Endothelial cell of umbilical vein (primary cell): ENCODE results near the gene ZNF526.

Source experiments
- CTCF ChIP-seq, 2 donors: IDR thresholded peaks; 1 replicate in 1 of 2; 2 replicates in 1 of 2; pipeline ENCODE4 v1.5.1; 2011; ENCODE audit warnings: low read length in 2 of 2, mild to moderate bottlenecking in 2 of 2, moderate library complexity in 2 of 2, control low read depth in 1 of 2, inconsistent platforms in 1 of 2, low read depth in 1 of 2; ENCODE audit not compliant: insufficient read depth in 1 of 2; ENCODE audit errors: extremely low read depth in 1 of 2
- EZH2 ChIP-seq: IDR thresholded peaks from 2 replicates; pipeline ENCODE4 v1.6.1; 2012; ENCODE audit warnings: borderline replicate concordance, low read depth, mild to moderate bottlenecking, moderate library complexity, low read length, inconsistent platforms; ENCODE audit not compliant: severe bottlenecking
- FOS ChIP-seq: IDR thresholded peaks from 2 replicates; pipeline ENCODE4 v1.6.1; 2011; ENCODE audit warnings: mild to moderate bottlenecking, low read length, moderate library complexity, borderline replicate concordance; ENCODE audit not compliant: insufficient read depth
- GATA2 ChIP-seq: IDR thresholded peaks from 2 replicates; pipeline ENCODE4 v1.7.0; 2011; ENCODE audit warnings: low read depth, mild to moderate bottlenecking, moderate library complexity, mixed read lengths, low read length; ENCODE audit not compliant: insufficient read length, insufficient read depth
- JUN ChIP-seq: IDR thresholded peaks from 2 replicates; pipeline ENCODE4 v1.6.1; 2011; ENCODE audit warnings: borderline replicate concordance, low read depth; ENCODE audit not compliant: insufficient read length, insufficient read depth
- MAX ChIP-seq: IDR thresholded peaks from 2 replicates; pipeline ENCODE4 v1.6.1; 2011; ENCODE audit not compliant: insufficient read depth, insufficient read length
- POLR2A ChIP-seq: IDR thresholded peaks from 2 replicates; pipeline ENCODE4 v1.6.1; 2012; ENCODE audit warnings: low read depth, mild to moderate bottlenecking, control low read depth, low read length
- POLR2AphosphoS5 ChIP-seq: IDR thresholded peaks from 2 replicates; pipeline ENCODE4 v1.6.1; 2012; ENCODE audit warnings: low read depth, mild to moderate bottlenecking, control low read depth, low read length, moderate library complexity; ENCODE audit not compliant: insufficient read depth

DNA sequence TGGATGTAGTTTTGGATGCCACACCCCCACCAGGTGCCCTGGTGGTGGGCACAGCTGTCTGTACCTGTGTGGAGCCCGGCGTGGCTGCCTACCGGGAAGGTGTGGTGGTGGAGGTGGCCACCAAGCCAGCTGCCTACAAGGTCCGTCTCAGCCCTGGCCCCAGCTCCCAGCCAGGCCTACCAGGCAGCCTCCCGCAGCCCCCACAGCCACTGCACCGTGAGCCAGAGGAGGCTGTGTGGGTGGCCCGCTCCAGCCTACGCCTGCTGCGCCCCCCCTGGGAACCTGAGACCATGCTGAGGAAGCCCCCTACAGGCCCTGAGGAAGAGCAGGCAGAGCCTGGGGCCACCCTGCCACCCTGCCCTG is 52.4 kb downstream of the ZNF526 start:
- TF ChIP-seq POLR2AphosphoS5, result no peak
- no peak for TF ChIP-seq CTCF (IDR thresholded peaks at IDR 0.05; ENCODE audit: extremely low read depth in 1 of 2, insufficient read depth in 1 of 2, low read depth in 1 of 2, low read length in 2 of 2)
- TF ChIP-seq MAX, result no peak
- no peak for TF ChIP-seq EZH2
- TF ChIP-seq POLR2A, result no peak
- TF ChIP-seq FOS, result no peak
- no peak for TF ChIP-seq GATA2
- no peak for TF ChIP-seq JUN
